ENCODE measurements around the gene SGMS1. TPM values are rescaled to one million over a fixed set of nuclear protein-coding genes. Genes with fewer than 3 reads are reported as not detected.

The SGMS1 gene
- total RNA-seq, 1 experiment from 2014 or later, result 34.5 TPM

DNA sequence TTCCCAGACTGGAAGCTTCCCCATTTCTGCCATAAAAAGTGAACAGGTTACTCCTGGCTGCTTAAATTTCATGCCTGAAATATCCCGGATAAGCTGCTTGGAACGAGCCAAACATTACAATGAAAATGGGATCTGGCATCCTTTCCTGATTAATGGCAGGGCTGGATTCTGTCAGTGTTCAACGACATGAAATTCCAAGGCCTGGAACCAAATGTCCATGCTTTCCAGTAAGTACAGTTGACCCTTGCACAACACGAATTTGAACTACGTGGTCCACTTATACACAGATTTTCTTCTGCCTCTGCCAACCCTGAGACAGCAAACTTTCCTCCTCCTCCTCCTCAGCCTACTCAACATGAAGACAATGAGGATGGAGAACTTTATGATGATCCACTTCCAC is 65.4 kb downstream of the SGMS1 start:
- Mint-ChIP-seq H3K27me3 (ENCODE audit: unreplicated experiment) (no peaks in the 10 kb centered on the region), H3K4me3 (ENCODE audit: low read depth, unreplicated experiment) (no peak overlapping the region), H3K9me3 (ENCODE audit: low read depth, unreplicated experiment) (no peaks in the 10 kb centered on the region), H3K36me3 (ENCODE audit: insufficient read depth, unreplicated experiment) (no peaks in the 10 kb centered on the region), H3K27ac (ENCODE audit: unreplicated experiment) (no peak overlapping the region), H3K4me1 (ENCODE audit: low read depth, unreplicated experiment) (peaks cover 13% of the 10 kb centered on the region)
- no peak for DNase-seq
- TF ChIP-seq CTCF (IDR thresholded peaks at IDR 0.05; ENCODE audit: unreplicated experiment), result no peak
- no TSS peak for BruUV-seq (replicated peaks)
- intact Hi-C loops (cut with micrococcal nuclease; ENCODE audit: unreplicated experiment), result no loop called here
- CTCF ChIA-PET, result no interaction called here

DNA sequence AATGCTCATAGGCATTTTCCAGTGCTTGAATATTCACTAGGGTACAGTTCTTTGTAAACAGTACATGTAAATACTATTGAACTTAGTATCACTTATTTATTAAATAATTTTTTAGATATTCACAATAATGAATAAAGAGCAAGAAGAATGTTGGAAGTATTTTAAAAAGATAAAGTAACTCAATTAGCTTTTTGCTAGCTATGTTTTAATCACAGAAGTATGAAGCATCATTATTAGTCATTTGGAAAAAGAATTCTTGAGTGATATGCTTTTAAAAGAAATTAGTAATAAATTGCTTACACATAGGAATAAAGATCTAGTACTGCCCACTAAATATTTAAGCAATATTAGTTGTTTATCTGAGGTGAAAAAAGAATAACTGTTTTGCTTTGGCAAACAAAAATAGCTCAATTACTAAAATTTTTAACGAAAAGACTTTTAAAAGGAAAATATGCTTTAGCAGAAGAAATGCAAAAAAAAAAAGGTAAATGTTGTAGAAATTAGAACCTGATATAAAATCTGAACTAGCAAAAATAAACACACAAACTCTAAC is 66.5 kb downstream of the SGMS1 start:
- no peak for DNase-seq
- Mint-ChIP-seq H3K27me3 (ENCODE audit: unreplicated experiment) (no peaks in the 10 kb centered on the region), H3K4me3 (ENCODE audit: low read depth, unreplicated experiment) (no peak overlapping the region), H3K36me3 (ENCODE audit: insufficient read depth, unreplicated experiment) (no peaks in the 10 kb centered on the region), H3K9me3 (ENCODE audit: low read depth, unreplicated experiment) (no peaks in the 10 kb centered on the region), H3K4me1 (ENCODE audit: low read depth, unreplicated experiment) (peaks cover 15% of the 10 kb centered on the region), H3K27ac (ENCODE audit: unreplicated experiment) (no peak overlapping the region)
- BruUV-seq (replicated peaks), result no TSS peak
- intact Hi-C loops (cut with micrococcal nuclease; ENCODE audit: unreplicated experiment), result no loop called here
- CTCF ChIA-PET, result interaction anchor here (0.7 to 0.9 kb wide), 2 partner anchors 65 to 1936 kb away, joined by 3 to 6 read pairs; no protein-coding TSS in a partner anchor
- TF ChIP-seq CTCF (IDR thresholded peaks at IDR 0.05; ENCODE audit: unreplicated experiment), result no peak

DNA sequence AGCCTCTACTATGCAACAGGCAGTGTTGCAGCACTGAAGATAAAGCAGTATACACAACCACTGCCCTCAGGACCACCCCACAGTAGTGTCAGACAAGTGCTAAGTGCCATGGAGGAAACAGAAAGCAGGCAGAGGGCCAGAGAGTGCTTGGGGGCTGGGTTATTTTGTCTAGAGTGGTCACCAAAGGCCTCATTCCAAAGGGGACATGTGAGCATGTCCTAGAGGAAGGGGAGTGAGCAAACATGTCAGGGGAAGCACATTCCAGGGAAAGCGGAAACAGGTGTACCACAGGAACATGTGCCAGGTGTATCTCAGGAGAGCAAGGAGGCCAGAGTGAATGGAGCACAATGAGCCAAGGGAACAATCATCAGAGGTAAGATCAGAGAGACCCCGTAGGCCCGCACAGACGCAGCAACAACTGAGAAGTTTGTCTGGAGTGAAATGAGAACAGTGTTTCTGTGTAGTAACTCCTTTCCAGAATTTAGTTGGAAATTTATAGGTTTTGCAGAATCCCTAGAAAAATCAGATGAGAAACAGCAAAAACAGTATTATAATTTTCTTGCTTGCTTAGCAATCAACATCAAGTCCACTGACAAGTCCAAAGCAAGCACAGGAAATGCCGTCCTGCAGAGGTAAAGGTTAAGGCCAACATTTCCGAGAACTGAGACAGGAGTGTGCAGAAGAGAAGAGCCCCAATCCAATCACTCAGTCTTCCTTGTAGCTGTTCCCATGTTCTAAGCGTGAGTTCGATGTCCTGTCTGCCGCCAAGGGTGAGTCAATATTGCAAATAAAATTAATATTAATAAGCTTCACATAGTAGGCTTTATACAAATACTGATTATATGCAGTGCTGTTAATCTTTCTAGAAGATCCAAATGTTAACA is 67.3 kb downstream of the SGMS1 start:
- no peak for DNase-seq
- H3K4me1 Mint-ChIP-seq (ENCODE audit: low read depth, unreplicated experiment), result peaks cover 8% of the 10 kb centered on the region
- H3K27ac Mint-ChIP-seq (ENCODE audit: unreplicated experiment), result no peak overlapping the region
- TF ChIP-seq CTCF (IDR thresholded peaks at IDR 0.05; ENCODE audit: unreplicated experiment), result no peak
- H3K36me3 Mint-ChIP-seq (ENCODE audit: insufficient read depth, unreplicated experiment), result no peaks in the 10 kb centered on the region
- CTCF ChIA-PET, result interaction anchor here (0.9 kb wide), 1 partner anchor 65 kb away, joined by 3 read pairs; no protein-coding TSS in a partner anchor
- H3K27me3 Mint-ChIP-seq (ENCODE audit: unreplicated experiment), result no peaks in the 10 kb centered on the region
- BruUV-seq (replicated peaks), result no TSS peak
- H3K9me3 Mint-ChIP-seq (ENCODE audit: low read depth, unreplicated experiment), result no peaks in the 10 kb centered on the region
- H3K4me3 Mint-ChIP-seq (ENCODE audit: low read depth, unreplicated experiment), result no peak overlapping the region
- intact Hi-C loops (cut with micrococcal nuclease; ENCODE audit: unreplicated experiment), result no loop called here

- DNase-seq, result no peak
- intact Hi-C loops (cut with micrococcal nuclease; ENCODE audit: unreplicated experiment), result loop anchor here (5.0 kb wide), 1 partner anchor 97 kb away; no protein-coding TSS in a partner anchor
- H3K4me1 Mint-ChIP-seq (ENCODE audit: low read depth, unreplicated experiment), result peaks cover 17% of the 10 kb centered on the region
- CTCF ChIA-PET, result no interaction called here
- no TSS peak for BruUV-seq (replicated peaks)
- H3K36me3 Mint-ChIP-seq (ENCODE audit: insufficient read depth, unreplicated experiment), result no peaks in the 10 kb centered on the region
- H3K4me3 Mint-ChIP-seq (ENCODE audit: low read depth, unreplicated experiment), result no peak overlapping the region
- TF ChIP-seq CTCF (IDR thresholded peaks at IDR 0.05; ENCODE audit: unreplicated experiment), result no peak
- no peak overlapping the region for H3K27ac Mint-ChIP-seq (ENCODE audit: unreplicated experiment)
- no peaks in the 10 kb centered on the region for H3K27me3 Mint-ChIP-seq (ENCODE audit: unreplicated experiment)
- no peaks in the 10 kb centered on the region for H3K9me3 Mint-ChIP-seq (ENCODE audit: low read depth, unreplicated experiment)
These were observed 68.7 kb downstream of the SGMS1 start for GRCh38 chr10:50554995-50555568.
